Activated B cell treated with CpG ODN at 0.5 μM for 24 hours (primary cell): ENCODE data around the gene IL33. TPM values are rescaled to one million over a fixed set of nuclear protein-coding genes. Genes with fewer than 3 reads are reported as not detected.
"Not testable (repeated sequence)": the region's sequence is repeated elsewhere in the genome, so short reads cannot be mapped to it uniquely, and the experiment has no call there.

Experiments
- ATAC-seq: fragments of 200-7000 bp; cut with Tn5 transposase; one replicate; pipeline ENCODE4 v1.10.0; 2021; ENCODE audit warnings: low read depth, mild to moderate bottlenecking, moderate library complexity
- CTCF ChIA-PET: fragments of 350-600 bp; sonication (Branson Sonifier 250); formaldehyde crosslinking; loops from one replicate; lab custom pipeline; 2021; ENCODE audit warnings: antibody characterized with exemption; lab: Charles Lee
- POLR2A ChIA-PET: fragments of 350-600 bp; sonication (Branson Sonifier 250); formaldehyde crosslinking; loops from one replicate; lab custom pipeline; 2021; ENCODE audit warnings: antibody characterized with exemption; lab: Charles Lee
- DNase-seq: peaks from one replicate; pipeline ENCODE4 v3.0.0; 2022
- H3K27ac Mint-ChIP-seq: one replicate; pipeline ENCODE4 v1.8.0; 2020; ENCODE audit warnings: mixed read lengths
- H3K27me3 Mint-ChIP-seq: one replicate; pipeline ENCODE4 v1.8.0; 2021; ENCODE audit warnings: mixed read lengths
- H3K36me3 Mint-ChIP-seq: one replicate; pipeline ENCODE4 v1.8.0; 2021; ENCODE audit warnings: low read depth, mixed read lengths
- H3K4me1 Mint-ChIP-seq: one replicate; pipeline ENCODE4 v1.8.0; 2021; ENCODE audit warnings: mixed read lengths
- H3K4me3 Mint-ChIP-seq: one replicate; pipeline ENCODE4 v1.8.0; 2020; ENCODE audit warnings: mild to moderate bottlenecking, mixed read lengths
- H3K9me3 Mint-ChIP-seq: one replicate; pipeline ENCODE4 v1.8.0; 2020; ENCODE audit warnings: mixed read lengths
- CTCF ChIP-seq: fragments of 200-600 bp; IDR thresholded peaks from one replicate; pipeline ENCODE4 v1.8.0; 2022; ENCODE audit warnings: antibody characterized with exemption, mild to moderate bottlenecking
- intact Hi-C: fragments of 100-400 bp; cut with micrococcal nuclease; formaldehyde crosslinking; loops from one replicate; pipeline ENCODE4 v1.15.1; 2024
- total RNA-seq: library from RNA; stranded (reverse); gene quantifications from 2 replicates; pipeline ENCODE4 v1.2.3, GENCODE V29; 2022

The IL33 gene
- total RNA-seq: not detected in 2 replicates

- ChIA-PET CTCF (no interaction called here), POLR2A (interaction anchor here (0.7 kb wide), 1 partner anchor 231 kb away, joined by 3 read pairs; no protein-coding TSS in a partner anchor)
- Mint-ChIP-seq H3K36me3 (no peaks in the 10 kb centered on the region), H3K9me3 (peaks cover 4% of the 10 kb centered on the region), H3K27ac (no peak within 1 kb of the TSS), H3K4me1 (no peaks in the 10 kb centered on the region), H3K4me3 (no peak within 1 kb of the TSS), H3K27me3 (peaks cover 18% of the 10 kb centered on the region)
- ATAC-seq (no peak), DNase-seq (no peak)
- no peak for TF ChIP-seq CTCF
- intact Hi-C loops: no loop called here
These were observed at the start of gene IL33 for GRCh38 chr9:6215562-6215961. TSS of gene IL33 (plus strand) at chr9:6215807. CDS start at chr9:6241695, 25,888 bp downstream.

- Mint-ChIP-seq H3K4me3 (no peak overlapping the region), H3K27me3 (peaks cover 2% of the 10 kb centered on the region), H3K27ac (no peak overlapping the region), H3K4me1 (no peaks in the 10 kb centered on the region), H3K9me3 (peaks cover 22% of the 10 kb centered on the region), H3K36me3 (no peaks in the 10 kb centered on the region)
- ChIA-PET CTCF (no interaction called here), POLR2A (no interaction called here)
- DNase-seq (no peak), ATAC-seq (no peak)
- intact Hi-C loops: no loop called here
- no peak for TF ChIP-seq CTCF
These were observed 43.9 kb upstream of the IL33 start for GRCh38 chr9:6171667-6172066.

GRCh38 chr9:6173914-6174313 is 41.7 kb upstream of the IL33 start:
- Mint-ChIP-seq H3K27me3 (peaks cover 2% of the 10 kb centered on the region), H3K27ac (no peak overlapping the region), H3K4me3 (no peak overlapping the region), H3K36me3 (no peaks in the 10 kb centered on the region), H3K9me3 (peaks cover 22% of the 10 kb centered on the region), H3K4me1 (no peaks in the 10 kb centered on the region)
- intact Hi-C loops: no loop called here
- no peak for DNase-seq
- CTCF ChIA-PET: no interaction called here
- ATAC-seq: no peak
- POLR2A ChIA-PET: no interaction called here
- no peak for TF ChIP-seq CTCF

- intact Hi-C loops: not testable (repeated sequence)
These were observed 32.9 kb upstream of the IL33 start for GRCh38 chr9:6182549-6183226.

GRCh38 chr9:6183227-6183551 is 32.4 kb upstream of the IL33 start:
- no peak overlapping the region for H3K27ac Mint-ChIP-seq
- ATAC-seq (no peak), DNase-seq (no peak)
- CTCF ChIA-PET: no interaction called here
- H3K4me1 Mint-ChIP-seq: peaks cover 4% of the 10 kb centered on the region
- H3K9me3 Mint-ChIP-seq: no peaks in the 10 kb centered on the region
- no peaks in the 10 kb centered on the region for H3K36me3 Mint-ChIP-seq
- TF ChIP-seq CTCF: no peak
- H3K27me3 Mint-ChIP-seq: peaks cover 4% of the 10 kb centered on the region
- H3K4me3 Mint-ChIP-seq: no peak overlapping the region
- POLR2A ChIA-PET: no interaction called here
- intact Hi-C loops: no loop called here

More at GRCh38 chr9:6182549-6183226, 32.9 kb upstream of the IL33 start:
- H3K27me3 Mint-ChIP-seq, ATAC-seq, H3K27ac Mint-ChIP-seq, H3K9me3 Mint-ChIP-seq, DNase-seq, CTCF ChIA-PET, H3K36me3 Mint-ChIP-seq, H3K4me3 Mint-ChIP-seq, H3K4me1 Mint-ChIP-seq, POLR2A ChIA-PET: not testable (repeated sequence)

GRCh38 chr9:6183627-6184026 is 32.0 kb upstream of the IL33 start:
- ChIA-PET POLR2A (no interaction called here), CTCF (no interaction called here)
- peaks cover 4% of the 10 kb centered on the region for H3K27me3 Mint-ChIP-seq
- H3K9me3 Mint-ChIP-seq: no peaks in the 10 kb centered on the region
- DNase-seq: no peak
- ATAC-seq: no peak
- H3K36me3 Mint-ChIP-seq: no peaks in the 10 kb centered on the region
- TF ChIP-seq CTCF: no peak
- no peak overlapping the region for H3K4me3 Mint-ChIP-seq
- no peak overlapping the region for H3K27ac Mint-ChIP-seq
- intact Hi-C loops: no loop called here
- peaks cover 4% of the 10 kb centered on the region for H3K4me1 Mint-ChIP-seq
